K562 (cell line): ENCODE data around the gene HADHB. TPM values are rescaled to one million over a fixed set of nuclear protein-coding genes. Genes with fewer than 3 reads are reported as not detected.
A peak's percentile ranks its signal among the peaks of the same experiment; 100 is the strongest.

Experiments used
- ASH1L ChIP-seq: fragments of 450-650 bp; IDR thresholded peaks from 2 replicates; pipeline ENCODE4 v1.6.1; 2018; ENCODE audit warnings: borderline replicate concordance, mild to moderate bottlenecking, low read depth; ENCODE audit not compliant: partially characterized antibody
- FOS ChIP-seq: IDR thresholded peaks from 3 replicates; pipeline ENCODE4 v1.6.1; 2011; ENCODE audit not compliant: insufficient read length; ENCODE audit errors: extremely low read depth
- GATA2 ChIP-seq: sonication (generic); formaldehyde crosslinking; IDR thresholded peaks from 2 replicates; pipeline ENCODE4 v1.4.0; 2020; ENCODE audit warnings: mild to moderate bottlenecking, missing genetic modification reagents
- KLF13 ChIP-seq: fragments of 450-650 bp; IDR thresholded peaks from 2 replicates; pipeline ENCODE4 v1.6.1; 2016; ENCODE audit warnings: missing genetic modification characterization, low read depth, mild to moderate bottlenecking, missing compliant biosample characterization, moderate library complexity, borderline replicate concordance
- MAFF ChIP-seq: IDR thresholded peaks from 2 replicates; pipeline ENCODE4 v1.6.1; 2012; ENCODE audit warnings: low read length, improper control_type of control experiment
- MCM2 ChIP-seq: fragments of 450-650 bp; IDR thresholded peaks from 2 replicates; pipeline ENCODE4 v1.6.1; 2017; ENCODE audit warnings: low read depth, mild to moderate bottlenecking
- MYNN ChIP-seq, 2 experiments: sonication (generic); formaldehyde crosslinking in 1 of 2; IDR thresholded peaks; 2 replicates each; pipeline versions ENCODE4 v1.5.0 to v1.6.1; 2016 to 2020; ENCODE audit warnings: antibody characterized with exemption in 1 of 2, missing genetic modification reagents in 1 of 2
- NONO ChIP-seq, 2 experiments: fragments of 200-400 bp in 1 of 2; fragments of 450-650 bp in 1 of 2; formaldehyde crosslinking in 1 of 2; IDR thresholded peaks; 2 replicates each; pipeline ENCODE4 v1.6.1; 2017; ENCODE audit warnings: low read depth in 2 of 2, mild to moderate bottlenecking in 2 of 2, moderate library complexity in 2 of 2, low read length in 1 of 2
- POLR2A ChIP-seq: fragments of 450-650 bp; conservative IDR thresholded peaks from 2 replicates; pipeline ENCODE4 v1.6.1; 2016
- TAF9B ChIP-seq: fragments of 450-650 bp; IDR thresholded peaks from 2 replicates; pipeline ENCODE4 v1.6.1; 2018; ENCODE audit warnings: mild to moderate bottlenecking; ENCODE audit not compliant: partially characterized antibody
- ZNF57 ChIP-seq: fragments of 450-650 bp; formaldehyde crosslinking; IDR thresholded peaks from 2 replicates; pipeline ENCODE4 v1.4.0; 2020; ENCODE audit warnings: mild to moderate bottlenecking, moderate library complexity
- ZNF699 ChIP-seq: fragments of 250-450 bp; sonication (Bioruptor Pico); IDR thresholded peaks from 2 replicates; pipeline ENCODE4 v1.8.0; 2021; ENCODE audit warnings: mild to moderate bottlenecking, moderate library complexity; ENCODE audit not compliant: insufficient replicate concordance
- polyA plus RNA-seq, 8 experiments: library from polyadenylated mRNA; depleted of rRNA in 4 of 8; stranded (reverse) in 5 of 8; unstranded in 3 of 8; fragments of >200 nt; fragmentation: Nextera tagmentation in 2 of 8; fragmentation: Illumina TruSeq in 1 of 8; extraction: Ambion mirVana in 2 of 8; extraction: Trizol in 1 of 8; gene quantifications; 2 replicates each; pipeline versions ENCODE4 v1.2.1 to v1.2.3, GENCODE V29; 2011 to 2014; ENCODE audit warnings: inconsistent platforms in 1 of 8, missing spikeins in 1 of 8
- total RNA-seq, 7 experiments: library from RNA; depleted of rRNA in 6 of 7; stranded (reverse); fragments of >200 nt in 6 of 7; fragmentation: Illumina TruSeq in 2 of 7; extraction: Trizol in 2 of 7; gene quantifications; 2 replicates each; pipeline versions ENCODE4 v1.2.1 to v1.2.3, GENCODE V29; 2011 to 2021; ENCODE audit warnings: low replicate concordance in 1 of 7
- TF ChIP-seq, protein P1 (sequence below): fragments of 450-650 bp; IDR thresholded peaks from 2 replicates; pipeline ENCODE4 v1.6.1; 2016; ENCODE audit warnings: borderline replicate concordance
- TF ChIP-seq, protein P2 (sequence below): fragments of 450-650 bp; IDR thresholded peaks from 2 replicates; pipeline ENCODE4 v1.6.1; 2016; ENCODE audit warnings: missing biosample characterization, missing genetic modification characterization
- TF ChIP-seq, protein P3 (sequence below): fragments of 450-650 bp; IDR thresholded peaks from 2 replicates; pipeline ENCODE4 v1.6.1; 2017; ENCODE audit warnings: antibody characterized with exemption, mild to moderate bottlenecking
- TF ChIP-seq, protein P4 (sequence below): IDR thresholded peaks from 2 replicates; pipeline ENCODE4 v1.6.1; 2016; ENCODE audit warnings: missing genetic modification characterization, missing compliant biosample characterization
- TF ChIP-seq, protein P5 (sequence below), 2 experiments: fragments of 250-450 bp in 1 of 2; fragments of 450-650 bp in 1 of 2; sonication (Bioruptor Pico) in 1 of 2; IDR thresholded peaks; 2 replicates each; pipeline versions ENCODE4 v1.6.1 to v1.8.0; 2016 to 2021; ENCODE audit warnings: mild to moderate bottlenecking in 2 of 2, moderate library complexity in 2 of 2, missing compliant biosample characterization in 1 of 2, missing genetic modification characterization in 1 of 2

Gene HADHB
- total and polyA plus RNA-seq, 9 of the 15 experiments (the other 6 are each of a cell fraction or from before 2014, with no cell fraction given), result 67.3 to 199 (median 100) TPM

DNA sequence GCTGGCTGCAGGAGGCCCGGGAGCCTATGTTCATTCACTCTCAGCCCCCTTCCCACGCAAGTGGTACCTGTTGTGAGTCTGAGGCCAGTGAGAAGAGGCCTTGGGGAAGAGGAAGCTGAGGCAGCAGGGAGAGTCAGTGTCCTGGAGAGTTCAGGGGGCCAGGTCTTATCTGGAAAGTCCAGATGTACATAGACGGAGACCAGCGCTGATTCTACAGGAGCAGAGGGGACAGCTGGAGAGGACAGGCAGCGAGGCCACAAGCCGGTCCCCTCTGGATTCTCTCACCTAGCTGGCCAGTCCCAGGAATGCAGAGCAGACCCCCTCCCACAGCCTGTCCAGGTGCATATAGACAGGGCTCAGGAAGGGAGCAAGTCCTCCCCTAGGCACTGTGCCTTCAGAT lies 72.1 kb downstream of the HADHB start (continued):
- no peak for TF ChIP-seq MCM2
- TF ChIP-seq NONO (IDR thresholded peaks at IDR 0.05; ENCODE audit: low read depth in 2 of 2, low read length in 1 of 2), result no peak
- TF ChIP-seq, protein P1, sequence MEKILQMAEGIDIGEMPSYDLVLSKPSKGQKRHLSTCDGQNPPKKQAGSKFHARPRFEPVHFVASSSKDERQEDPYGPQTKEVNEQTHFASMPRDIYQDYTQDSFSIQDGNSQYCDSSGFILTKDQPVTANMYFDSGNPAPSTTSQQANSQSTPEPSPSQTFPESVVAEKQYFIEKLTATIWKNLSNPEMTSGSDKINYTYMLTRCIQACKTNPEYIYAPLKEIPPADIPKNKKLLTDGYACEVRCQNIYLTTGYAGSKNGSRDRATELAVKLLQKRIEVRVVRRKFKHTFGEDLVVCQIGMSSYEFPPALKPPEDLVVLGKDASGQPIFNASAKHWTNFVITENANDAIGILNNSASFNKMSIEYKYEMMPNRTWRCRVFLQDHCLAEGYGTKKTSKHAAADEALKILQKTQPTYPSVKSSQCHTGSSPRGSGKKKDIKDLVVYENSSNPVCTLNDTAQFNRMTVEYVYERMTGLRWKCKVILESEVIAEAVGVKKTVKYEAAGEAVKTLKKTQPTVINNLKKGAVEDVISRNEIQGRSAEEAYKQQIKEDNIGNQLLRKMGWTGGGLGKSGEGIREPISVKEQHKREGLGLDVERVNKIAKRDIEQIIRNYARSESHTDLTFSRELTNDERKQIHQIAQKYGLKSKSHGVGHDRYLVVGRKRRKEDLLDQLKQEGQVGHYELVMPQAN, result no peak
- TF ChIP-seq, protein P2, sequence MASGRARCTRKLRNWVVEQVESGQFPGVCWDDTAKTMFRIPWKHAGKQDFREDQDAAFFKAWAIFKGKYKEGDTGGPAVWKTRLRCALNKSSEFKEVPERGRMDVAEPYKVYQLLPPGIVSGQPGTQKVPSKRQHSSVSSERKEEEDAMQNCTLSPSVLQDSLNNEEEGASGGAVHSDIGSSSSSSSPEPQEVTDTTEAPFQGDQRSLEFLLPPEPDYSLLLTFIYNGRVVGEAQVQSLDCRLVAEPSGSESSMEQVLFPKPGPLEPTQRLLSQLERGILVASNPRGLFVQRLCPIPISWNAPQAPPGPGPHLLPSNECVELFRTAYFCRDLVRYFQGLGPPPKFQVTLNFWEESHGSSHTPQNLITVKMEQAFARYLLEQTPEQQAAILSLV (tag), result no peak
- no peak for TF ChIP-seq POLR2A
- no peak for TF ChIP-seq ZNF57 (CRISPR knock-in tag)
- TF ChIP-seq KLF13 (tag), result no peak
- TF ChIP-seq, protein P3, sequence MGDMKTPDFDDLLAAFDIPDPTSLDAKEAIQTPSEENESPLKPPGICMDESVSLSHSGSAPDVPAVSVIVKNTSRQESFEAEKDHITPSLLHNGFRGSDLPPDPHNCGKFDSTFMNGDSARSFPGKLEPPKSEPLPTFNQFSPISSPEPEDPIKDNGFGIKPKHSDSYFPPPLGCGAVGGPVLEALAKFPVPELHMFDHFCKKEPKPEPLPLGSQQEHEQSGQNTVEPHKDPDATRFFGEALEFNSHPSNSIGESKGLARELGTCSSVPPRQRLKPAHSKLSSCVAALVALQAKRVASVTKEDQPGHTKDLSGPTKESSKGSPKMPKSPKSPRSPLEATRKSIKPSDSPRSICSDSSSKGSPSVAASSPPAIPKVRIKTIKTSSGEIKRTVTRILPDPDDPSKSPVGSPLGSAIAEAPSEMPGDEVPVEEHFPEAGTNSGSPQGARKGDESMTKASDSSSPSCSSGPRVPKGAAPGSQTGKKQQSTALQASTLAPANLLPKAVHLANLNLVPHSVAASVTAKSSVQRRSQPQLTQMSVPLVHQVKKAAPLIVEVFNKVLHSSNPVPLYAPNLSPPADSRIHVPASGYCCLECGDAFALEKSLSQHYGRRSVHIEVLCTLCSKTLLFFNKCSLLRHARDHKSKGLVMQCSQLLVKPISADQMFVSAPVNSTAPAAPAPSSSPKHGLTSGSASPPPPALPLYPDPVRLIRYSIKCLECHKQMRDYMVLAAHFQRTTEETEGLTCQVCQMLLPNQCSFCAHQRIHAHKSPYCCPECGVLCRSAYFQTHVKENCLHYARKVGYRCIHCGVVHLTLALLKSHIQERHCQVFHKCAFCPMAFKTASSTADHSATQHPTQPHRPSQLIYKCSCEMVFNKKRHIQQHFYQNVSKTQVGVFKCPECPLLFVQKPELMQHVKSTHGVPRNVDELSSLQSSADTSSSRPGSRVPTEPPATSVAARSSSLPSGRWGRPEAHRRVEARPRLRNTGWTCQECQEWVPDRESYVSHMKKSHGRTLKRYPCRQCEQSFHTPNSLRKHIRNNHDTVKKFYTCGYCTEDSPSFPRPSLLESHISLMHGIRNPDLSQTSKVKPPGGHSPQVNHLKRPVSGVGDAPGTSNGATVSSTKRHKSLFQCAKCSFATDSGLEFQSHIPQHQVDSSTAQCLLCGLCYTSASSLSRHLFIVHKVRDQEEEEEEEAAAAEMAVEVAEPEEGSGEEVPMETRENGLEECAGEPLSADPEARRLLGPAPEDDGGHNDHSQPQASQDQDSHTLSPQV, result no peak
- no peak for TF ChIP-seq FOS
- no peak for TF ChIP-seq MAFF
- TF ChIP-seq TAF9B, result no peak
- TF ChIP-seq MYNN (IDR thresholded peaks at IDR 0.05), result no peak
- no peak for TF ChIP-seq MYNN (CRISPR knock-in tag; IDR thresholded peaks at IDR 0.05)
- TF ChIP-seq ASH1L, result no peak
- TF ChIP-seq ZNF699 (CRISPR knock-in tag), result no peak
- TF ChIP-seq, protein P4, sequence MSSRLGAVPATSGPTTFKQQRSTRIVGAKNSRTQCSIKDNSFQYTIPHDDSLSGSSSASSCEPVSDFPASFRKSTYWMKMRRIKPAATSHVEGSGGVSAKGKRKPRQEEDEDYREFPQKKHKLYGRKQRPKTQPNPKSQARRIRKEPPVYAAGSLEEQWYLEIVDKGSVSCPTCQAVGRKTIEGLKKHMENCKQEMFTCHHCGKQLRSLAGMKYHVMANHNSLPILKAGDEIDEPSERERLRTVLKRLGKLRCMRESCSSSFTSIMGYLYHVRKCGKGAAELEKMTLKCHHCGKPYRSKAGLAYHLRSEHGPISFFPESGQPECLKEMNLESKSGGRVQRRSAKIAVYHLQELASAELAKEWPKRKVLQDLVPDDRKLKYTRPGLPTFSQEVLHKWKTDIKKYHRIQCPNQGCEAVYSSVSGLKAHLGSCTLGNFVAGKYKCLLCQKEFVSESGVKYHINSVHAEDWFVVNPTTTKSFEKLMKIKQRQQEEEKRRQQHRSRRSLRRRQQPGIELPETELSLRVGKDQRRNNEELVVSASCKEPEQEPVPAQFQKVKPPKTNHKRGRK, result no peak
- peak; percentile 42; the same call in 1 of the 2 replicates for TF ChIP-seq GATA2 (CRISPR knock-in tag)
- TF ChIP-seq, protein P5, sequence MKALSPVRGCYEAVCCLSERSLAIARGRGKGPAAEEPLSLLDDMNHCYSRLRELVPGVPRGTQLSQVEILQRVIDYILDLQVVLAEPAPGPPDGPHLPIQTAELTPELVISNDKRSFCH (CRISPR knock-in tag; IDR thresholded peaks at IDR 0.05), result no peak
- TF ChIP-seq, protein P5 (tag; IDR thresholded peaks at IDR 0.05), result no peak
